K562 (cell line): Measurements from ENCODE around the gene CLGN. TPM values are rescaled to one million over a fixed set of nuclear protein-coding genes. Genes with fewer than 3 reads are reported as not detected.

ENCODE experiments used
- ATAC-seq: fragments of 200-7000 bp; cut with Tn5 transposase; 3 replicates; pipeline ENCODE4 v1.9.1; 2020; ENCODE audit warnings: moderate library complexity
- BruUV-seq: library from RNA; stranded (reverse); fragments of 400-500 nt; replicated peaks from 2 replicates; lab custom pipeline; 2021; lab: Mats Ljungman, UMichigan
- CTCF ChIA-PET: fragments of 300-600 bp; formaldehyde crosslinking; extraction: SDS; loops from one replicate; lab custom pipeline; 2021; ENCODE audit warnings: low intra/inter-chr PET ratio; lab: Yijun Ruan, JAX
- POLR2A ChIA-PET: fragments of 300-600, 350-650 bp; sonication (Branson Sonifier 250); formaldehyde crosslinking; extraction: SDS; loops from one replicate; lab custom pipeline; 2021; ENCODE audit warnings: antibody characterized with exemption, inconsistent platforms; lab: Yijun Ruan, JAX
- DNase-seq, 4 experiments: peaks; one replicate each; pipeline versions ENCODE4 v3.0.0 to v3.0.0-alpha.2; 2011 to 2018; ENCODE audit warnings: low spot score in 3 of 4, mixed read lengths in 3 of 4; ENCODE audit errors: extremely low read depth in 1 of 4
- FAIRE-seq: peaks from 2 replicates; lab custom pipeline; 2011; peaks lifted over from hg19 to GRCh38; lab: Jason Lieb, UNC
- H2AFZ ChIP-seq: 2 replicates; pipeline ENCODE4 v1.6.0; 2011; ENCODE audit warnings: low read depth, low read length, control low read depth, inconsistent platforms
- H3K27ac ChIP-seq: fragments of 200-600 bp; 3 replicates; pipeline ENCODE4 v1.8.0; 2011; ENCODE audit warnings: low read depth, mild to moderate bottlenecking, control low read depth, inconsistent platforms, low read length, moderate library complexity, mixed read lengths; ENCODE audit errors: extremely low read depth
- H3K27me3 ChIP-seq, 2 experiments: fragments of 300-600 bp in 1 of 2; 2 replicates in 1 of 2; 3 replicates in 1 of 2; pipeline versions ENCODE4 v1.6.0 to v1.8.0; 2011; ENCODE audit warnings: inconsistent platforms in 2 of 2, low read length in 2 of 2, mild to moderate bottlenecking in 1 of 2, mixed read lengths in 1 of 2, moderate library complexity in 1 of 2; ENCODE audit not compliant: control insufficient read depth in 2 of 2, insufficient read depth in 2 of 2
- H3K36me3 ChIP-seq: fragments of 300-600 bp; 3 replicates; pipeline ENCODE4 v1.8.0; 2011; ENCODE audit warnings: mild to moderate bottlenecking, low read length, inconsistent platforms; ENCODE audit not compliant: control insufficient read depth, insufficient read depth
- H3K4me1 ChIP-seq, 2 experiments: fragments of 200-600 bp in 1 of 2; replicated peaks in 1 of 2; 2 replicates in 1 of 2; 3 replicates in 1 of 2; pipeline versions ENCODE4 v1.5.1 to v1.8.0; 2011; ENCODE audit warnings: inconsistent platforms in 2 of 2, low read length in 2 of 2, mild to moderate bottlenecking in 1 of 2, mixed read lengths in 1 of 2, moderate library complexity in 1 of 2; ENCODE audit not compliant: control insufficient read depth in 2 of 2, insufficient read depth in 2 of 2
- H3K4me2 ChIP-seq: 2 replicates; pipeline ENCODE4 v1.6.1; 2011; ENCODE audit warnings: low read length, control low read depth, inconsistent platforms, mixed read lengths; ENCODE audit not compliant: insufficient read depth
- H3K4me3 ChIP-seq: fragments of 200-600 bp; sonication (generic), shearing (Covaris generic); 2 replicates; pipeline ENCODE4 v1.5.1; 2016; ENCODE audit warnings: control low read depth, inconsistent platforms
- H3K79me2 ChIP-seq: fragments of 200-600 bp; 3 replicates; pipeline ENCODE4 v1.8.0; 2011; ENCODE audit warnings: low read length, inconsistent platforms; ENCODE audit not compliant: control insufficient read depth, insufficient read depth
- H3K9ac ChIP-seq, 2 experiments: 2 replicates each; pipeline versions ENCODE4 v1.6.0 to v1.6.1; 2011; ENCODE audit warnings: low read depth in 2 of 2, low read length in 2 of 2, control low read depth in 1 of 2, inconsistent platforms in 1 of 2, mild to moderate bottlenecking in 1 of 2, mixed read lengths in 1 of 2; ENCODE audit not compliant: insufficient read depth in 1 of 2
- H3K9me1 ChIP-seq: one replicate; pipeline ENCODE4 v1.6.0; 2011; ENCODE audit warnings: inconsistent platforms, mild to moderate bottlenecking, low read length, moderate library complexity; ENCODE audit not compliant: control insufficient read depth, insufficient read depth
- H3K9me3 ChIP-seq: replicated peaks from 2 replicates; pipeline ENCODE4 v1.5.1; 2011; ENCODE audit warnings: low read depth, low read length, inconsistent platforms; ENCODE audit not compliant: control insufficient read depth, insufficient read depth
- H4K20me1 ChIP-seq: replicated peaks from 2 replicates; pipeline ENCODE4 v1.6.1; 2011; ENCODE audit warnings: low read length, inconsistent platforms, mixed read lengths; ENCODE audit not compliant: control insufficient read depth, insufficient read depth
- NFIC ChIP-seq: fragments of 450-650 bp; IDR thresholded peaks from 2 replicates; pipeline ENCODE4 v1.6.1; 2017; ENCODE audit warnings: mild to moderate bottlenecking, inconsistent platforms
- NFRKB ChIP-seq: fragments of 450-650 bp; IDR thresholded peaks from 2 replicates; pipeline ENCODE4 v1.6.1; 2016; ENCODE audit warnings: low read depth
- ZNF121 ChIP-seq: sonication (generic); formaldehyde crosslinking; conservative IDR thresholded peaks from 2 replicates; pipeline ENCODE4 v1.8.0; 2022; ENCODE audit warnings: missing genetic modification reagents
- ZNF224 ChIP-seq: sonication (generic); formaldehyde crosslinking; IDR thresholded peaks from 2 replicates; pipeline ENCODE4 v1.8.0; 2022; ENCODE audit warnings: mild to moderate bottlenecking, missing genetic modification reagents
- ZNF347 ChIP-seq: fragments of 450-650 bp; formaldehyde crosslinking; IDR thresholded peaks from 2 replicates; pipeline ENCODE4 v1.4.0; 2020; ENCODE audit warnings: low read depth, mild to moderate bottlenecking, moderate library complexity
- WGBS: fragments of 100-300 bp; shearing (Covaris generic); methylation state at CpG from one replicate; pipeline ENCODE4 v1.1.6; 2016; ENCODE audit warnings: low coverage, mixed read lengths; ENCODE audit not compliant: insufficient coverage; ENCODE audit errors: missing lambda C conversion rate; 5-methylcytosine and 5-hydroxymethylcytosine counted together
- in situ Hi-C: fragments of 300-500 bp; cut with MboI; formaldehyde crosslinking; loops from 4 replicates; pipeline ENCODE4 v1.15.0; 2018; ENCODE audit warnings: inconsistent platforms, mixed read lengths
- intact Hi-C: fragments of 100-400 bp; cut with micrococcal nuclease; formaldehyde crosslinking; loops from 2 replicates; pipeline ENCODE4 v1.14.2; 2022
- polyA plus RNA-seq, 8 experiments: library from polyadenylated mRNA; depleted of rRNA in 4 of 8; stranded (reverse) in 5 of 8; unstranded in 3 of 8; fragments of >200 nt; fragmentation: Nextera tagmentation in 2 of 8; fragmentation: Illumina TruSeq in 1 of 8; extraction: Ambion mirVana in 2 of 8; extraction: Trizol in 1 of 8; gene quantifications; 2 replicates each; pipeline versions ENCODE4 v1.2.1 to v1.2.3, GENCODE V29; 2011 to 2014; ENCODE audit warnings: inconsistent platforms in 1 of 8, missing spikeins in 1 of 8
- total RNA-seq, 7 experiments: library from RNA; depleted of rRNA in 6 of 7; stranded (reverse); fragments of >200 nt in 6 of 7; fragmentation: Illumina TruSeq in 2 of 7; extraction: Trizol in 2 of 7; gene quantifications; 2 replicates each; pipeline versions ENCODE4 v1.2.1 to v1.2.3, GENCODE V29; 2011 to 2021; ENCODE audit warnings: low replicate concordance in 1 of 7

The CLGN gene
- total and polyA plus RNA-seq, 9 of the 15 experiments (the other 6 are each of a cell fraction or from before 2014, with no cell fraction given) = 0.22 to 3.6 (median 2.7) TPM

DNA sequence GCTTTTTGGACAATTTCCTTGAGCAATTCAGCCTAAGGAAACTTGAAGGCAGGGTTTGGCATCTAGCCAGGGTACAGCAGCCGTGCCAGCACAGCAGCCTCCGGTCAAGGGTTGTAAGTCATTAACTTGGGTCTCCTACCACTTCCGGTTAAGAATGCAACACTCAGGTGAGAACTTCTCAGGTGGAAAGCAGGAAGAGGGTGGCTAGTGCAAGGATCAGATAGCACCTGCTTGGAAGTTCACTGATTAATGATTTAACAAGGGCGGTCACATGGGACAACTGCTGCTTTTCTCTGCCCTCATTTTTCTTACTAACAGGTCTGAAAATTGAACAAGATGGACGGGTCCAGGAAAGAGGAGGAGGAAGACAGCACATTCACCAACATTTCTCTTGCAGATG is 84.1 kb downstream of the CLGN start:
- no peaks in the 10 kb centered on the region; a peak in 1 of 5 replicates for H3K4me1 ChIP-seq
- in situ Hi-C loops (no loop called here), intact Hi-C loops (no loop called here)
- H3K9me1 ChIP-seq = no peaks in the 10 kb centered on the region
- ATAC-seq (no peak), DNase-seq (no peak), FAIRE-seq (no peak)
- H3K27me3 ChIP-seq = peaks cover 8 to 21% of the 10 kb centered on the region in 2 experiments
- no peak overlapping the region for H2AFZ ChIP-seq
- TF ChIP-seq NFIC (peak; percentile 56), NFRKB (no peak)
- H3K4me2 ChIP-seq = no peak overlapping the region
- no peaks in the 10 kb centered on the region for H3K79me2 ChIP-seq
- no peaks in the 10 kb centered on the region for H4K20me1 ChIP-seq
- no peaks in the 10 kb centered on the region for H3K36me3 ChIP-seq
- no peak overlapping the region for H3K4me3 ChIP-seq
- ChIA-PET CTCF (no interaction called here), POLR2A (no interaction called here)
- no peak overlapping the region for H3K27ac ChIP-seq
- H3K9me3 ChIP-seq = no peaks in the 10 kb centered on the region
- WGBS = 3% methylated on average over 5 of the region's 5 CpGs
- no TSS peak for BruUV-seq
- H3K9ac ChIP-seq = no peak overlapping the region

DNA sequence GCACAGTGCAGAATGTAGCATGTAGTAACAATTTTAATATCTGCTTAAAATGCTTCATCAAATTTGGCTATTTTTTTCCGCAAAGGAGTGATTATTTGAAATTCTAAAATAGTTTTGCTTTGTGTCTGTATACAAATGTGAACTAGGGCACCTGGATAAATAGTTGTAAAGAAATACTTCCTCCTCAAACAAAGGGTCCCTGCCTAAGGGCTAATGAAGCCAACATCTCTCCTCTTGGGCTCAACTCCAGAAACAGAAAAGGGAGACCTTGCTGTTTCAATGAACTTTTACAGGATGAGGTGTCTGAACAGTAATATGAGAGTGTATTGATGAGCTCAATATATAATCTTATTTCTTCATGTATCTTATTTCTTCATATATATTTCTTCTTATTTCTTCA is 84.8 kb downstream of the CLGN start:
- ChIA-PET POLR2A (no interaction called here), CTCF (no interaction called here)
- peaks cover 8 to 21% of the 10 kb centered on the region in 2 experiments for H3K27me3 ChIP-seq
- H3K9me1 ChIP-seq = no peaks in the 10 kb centered on the region
- no peaks in the 10 kb centered on the region for H3K36me3 ChIP-seq
- DNase-seq (no peak), FAIRE-seq (no peak), ATAC-seq (no peak)
- H3K9ac ChIP-seq = no peak overlapping the region
- no peaks in the 10 kb centered on the region for H4K20me1 ChIP-seq
- intact Hi-C loops (no loop called here), in situ Hi-C loops (no loop called here)
- TF ChIP-seq ZNF121 (CRISPR knock-in tag) = no peak
- no peak for TF ChIP-seq ZNF347 (CRISPR knock-in tag)
- TF ChIP-seq ZNF224 (CRISPR knock-in tag) = no peak
- no peak overlapping the region for H3K4me2 ChIP-seq
- no TSS peak for BruUV-seq
- no peak overlapping the region for H3K27ac ChIP-seq
- H3K79me2 ChIP-seq = no peaks in the 10 kb centered on the region
- no peak overlapping the region for H3K4me3 ChIP-seq
- H3K4me1 ChIP-seq = no peaks in the 10 kb centered on the region; a peak in 1 of 5 replicates
- no peak overlapping the region for H2AFZ ChIP-seq
- WGBS = 0% methylated on average over 1 of the region's 1 CpG
- no peaks in the 10 kb centered on the region for H3K9me3 ChIP-seq

Other genes starting within 250 kb of the CLGN start
- gene SCOC, start 54.0 kb downstream of the CLGN start, total RNA-seq (2014; rRNA removed) = 16.7 and 16.8 TPM in 2 replicates
- gene SCOC, start 54.0 kb downstream of the CLGN start, total RNA-seq (2014; rRNA removed; fragmentation: Illumina TruSeq; extraction: Trizol) = 53.7 and 59.5 TPM in 2 replicates
- gene SCOC, start 54.0 kb downstream of the CLGN start, total RNA-seq (2015; rRNA removed; fragmentation: Illumina TruSeq; extraction: Trizol) = 36.9 and 39.9 TPM in 2 replicates
- gene SCOC, start 54.0 kb downstream of the CLGN start, total RNA-seq (2021) = 32.3 and 38.0 TPM in 2 replicates
- 10.9 and 51.1 TPM in 2 replicates for gene SCOC, start 54.0 kb downstream of the CLGN start, polyA plus RNA-seq (2011; rRNA removed)
- 35.1 and 46.7 TPM in 2 replicates for gene SCOC, start 54.0 kb downstream of the CLGN start, polyA plus RNA-seq (2014; fragmentation: Illumina TruSeq; extraction: Trizol)
- gene SCOC, start 54.0 kb downstream of the CLGN start, polyA plus RNA-seq (2014; fragmentation: Nextera tagmentation; extraction: Ambion mirVana) = 100 to 1,000 TPM in 1 of 2 experiments, 10 to 100 TPM in 1; 93.6 to 110 TPM
- 38.5 and 38.9 TPM in 2 replicates for gene SCOC, start 54.0 kb downstream of the CLGN start, polyA plus RNA-seq (2014; rRNA removed)
- not detected in 2 replicates for gene MGAT4D, start 70.6 kb upstream of the CLGN start, total RNA-seq (2014; rRNA removed)
- not detected in 2 replicates for gene MGAT4D, start 70.6 kb upstream of the CLGN start, total RNA-seq (2014; rRNA removed; fragmentation: Illumina TruSeq; extraction: Trizol)
- not detected in 2 replicates for gene MGAT4D, start 70.6 kb upstream of the CLGN start, total RNA-seq (2015; rRNA removed; fragmentation: Illumina TruSeq; extraction: Trizol)
- gene MGAT4D, start 70.6 kb upstream of the CLGN start, total RNA-seq (2021) = not detected in 2 replicates
- gene MGAT4D, start 70.6 kb upstream of the CLGN start, polyA plus RNA-seq (2011; rRNA removed) = not detected in 2 replicates
- gene MGAT4D, start 70.6 kb upstream of the CLGN start, polyA plus RNA-seq (2014; fragmentation: Illumina TruSeq; extraction: Trizol) = not detected in 2 replicates
- gene MGAT4D, start 70.6 kb upstream of the CLGN start, polyA plus RNA-seq (2014; fragmentation: Nextera tagmentation; extraction: Ambion mirVana) = not detected
- not detected in 2 replicates for gene MGAT4D, start 70.6 kb upstream of the CLGN start, polyA plus RNA-seq (2014; rRNA removed)
- gene ELMOD2, start 96.5 kb upstream of the CLGN start, total RNA-seq (2014; rRNA removed) = 11.1 and 13.7 TPM in 2 replicates
- 23.3 and 27.6 TPM in 2 replicates for gene ELMOD2, start 96.5 kb upstream of the CLGN start, total RNA-seq (2014; rRNA removed; fragmentation: Illumina TruSeq; extraction: Trizol)
- gene ELMOD2, start 96.5 kb upstream of the CLGN start, total RNA-seq (2015; rRNA removed; fragmentation: Illumina TruSeq; extraction: Trizol) = 20.8 and 22.9 TPM in 2 replicates
- 21.9 and 24.0 TPM in 2 replicates for gene ELMOD2, start 96.5 kb upstream of the CLGN start, total RNA-seq (2021)
- 12.3 and 22.3 TPM in 2 replicates for gene ELMOD2, start 96.5 kb upstream of the CLGN start, polyA plus RNA-seq (2011; rRNA removed)
- gene ELMOD2, start 96.5 kb upstream of the CLGN start, polyA plus RNA-seq (2014; fragmentation: Illumina TruSeq; extraction: Trizol) = 13.3 and 14.3 TPM in 2 replicates
- gene ELMOD2, start 96.5 kb upstream of the CLGN start, polyA plus RNA-seq (2014; fragmentation: Nextera tagmentation; extraction: Ambion mirVana) = 10 to 100 TPM; 11.0 to 13.1 TPM
- gene ELMOD2, start 96.5 kb upstream of the CLGN start, polyA plus RNA-seq (2014; rRNA removed) = 12.1 and 12.3 TPM in 2 replicates
- gene UCP1, start 141.3 kb upstream of the CLGN start, total RNA-seq (2014; rRNA removed) = not detected in 2 replicates
- not detected in 2 replicates for gene UCP1, start 141.3 kb upstream of the CLGN start, total RNA-seq (2014; rRNA removed; fragmentation: Illumina TruSeq; extraction: Trizol)
- not detected in 2 replicates for gene UCP1, start 141.3 kb upstream of the CLGN start, total RNA-seq (2015; rRNA removed; fragmentation: Illumina TruSeq; extraction: Trizol)
- gene UCP1, start 141.3 kb upstream of the CLGN start, total RNA-seq (2021) = not detected in 2 replicates
- gene UCP1, start 141.3 kb upstream of the CLGN start, polyA plus RNA-seq (2011; rRNA removed) = not detected in 2 replicates
- gene UCP1, start 141.3 kb upstream of the CLGN start, polyA plus RNA-seq (2014; fragmentation: Illumina TruSeq; extraction: Trizol) = not detected in 2 replicates
- gene UCP1, start 141.3 kb upstream of the CLGN start, polyA plus RNA-seq (2014; fragmentation: Nextera tagmentation; extraction: Ambion mirVana) = not detected
- gene UCP1, start 141.3 kb upstream of the CLGN start, polyA plus RNA-seq (2014; rRNA removed) = not detected in 2 replicates